ENCODE data around the gene NOP56.
"Not testable (repeated sequence)": the region's sequence is repeated elsewhere in the genome, so short reads cannot be mapped to it uniquely, and the experiment has no call there.

The NOP56 gene

DNA sequence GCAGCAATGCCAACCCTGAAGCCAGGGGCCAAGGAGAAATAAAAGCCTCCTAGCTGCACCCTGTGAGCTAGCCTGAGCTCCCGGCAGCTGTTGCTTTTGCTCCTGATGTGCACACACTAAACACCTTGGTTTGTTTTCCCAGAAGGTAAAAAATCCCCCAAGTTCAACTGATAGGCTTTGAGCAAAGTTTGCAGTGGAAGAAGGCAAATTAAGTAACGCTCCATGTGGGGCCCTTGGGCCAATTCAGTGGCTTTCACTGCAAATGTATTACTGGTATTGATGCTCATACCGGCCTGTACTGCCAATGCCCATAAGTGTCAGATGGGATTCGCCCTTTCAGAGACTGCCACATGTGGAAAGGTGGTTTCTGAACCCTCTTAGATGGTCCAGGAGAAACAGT is 21.0 kb downstream of the NOP56 start:
- H3K27me3 ChIP-seq (replicated peaks): no peaks in the 10 kb centered on the region
- no peak overlapping the region for H3K27ac ChIP-seq
- in situ Hi-C loops (cut with HindIII; ENCODE audit: low pct_ligation_motif_present, low sequenced_read_pairs): no loop called here
- TF ChIP-seq, protein P1, sequence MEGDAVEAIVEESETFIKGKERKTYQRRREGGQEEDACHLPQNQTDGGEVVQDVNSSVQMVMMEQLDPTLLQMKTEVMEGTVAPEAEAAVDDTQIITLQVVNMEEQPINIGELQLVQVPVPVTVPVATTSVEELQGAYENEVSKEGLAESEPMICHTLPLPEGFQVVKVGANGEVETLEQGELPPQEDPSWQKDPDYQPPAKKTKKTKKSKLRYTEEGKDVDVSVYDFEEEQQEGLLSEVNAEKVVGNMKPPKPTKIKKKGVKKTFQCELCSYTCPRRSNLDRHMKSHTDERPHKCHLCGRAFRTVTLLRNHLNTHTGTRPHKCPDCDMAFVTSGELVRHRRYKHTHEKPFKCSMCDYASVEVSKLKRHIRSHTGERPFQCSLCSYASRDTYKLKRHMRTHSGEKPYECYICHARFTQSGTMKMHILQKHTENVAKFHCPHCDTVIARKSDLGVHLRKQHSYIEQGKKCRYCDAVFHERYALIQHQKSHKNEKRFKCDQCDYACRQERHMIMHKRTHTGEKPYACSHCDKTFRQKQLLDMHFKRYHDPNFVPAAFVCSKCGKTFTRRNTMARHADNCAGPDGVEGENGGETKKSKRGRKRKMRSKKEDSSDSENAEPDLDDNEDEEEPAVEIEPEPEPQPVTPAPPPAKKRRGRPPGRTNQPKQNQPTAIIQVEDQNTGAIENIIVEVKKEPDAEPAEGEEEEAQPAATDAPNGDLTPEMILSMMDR (IDR thresholded peaks at IDR 0.05; ENCODE audit: low read depth, low read length, missing control alignments): no peak
- no peak for DNase-seq
- H3K36me3 ChIP-seq (replicated peaks): no peaks in the 10 kb centered on the region
- no peak overlapping the region for H3K4me3 ChIP-seq (ENCODE audit: low read depth, low read length)

DNA sequence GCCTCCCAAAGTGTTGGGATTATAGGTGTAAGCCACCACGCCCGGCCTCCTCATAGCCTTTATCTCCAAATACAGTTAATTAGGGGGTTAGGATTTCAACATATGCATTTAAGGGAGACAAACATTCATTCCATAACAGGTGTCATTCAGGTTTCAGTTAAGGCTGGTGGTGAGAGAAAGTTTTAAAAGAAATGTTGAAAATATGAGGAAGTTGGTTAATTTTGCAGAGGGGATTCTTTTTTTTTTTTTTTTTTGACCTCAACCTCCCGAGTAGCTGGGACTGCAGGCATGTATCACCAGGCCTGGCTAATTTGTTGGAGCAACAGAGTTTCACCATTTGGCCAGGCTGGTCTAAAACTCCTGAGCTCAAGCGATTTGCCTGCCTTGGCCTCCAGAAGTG is 27.6 kb downstream of the NOP56 start:
- in situ Hi-C loops (cut with HindIII; ENCODE audit: low pct_ligation_motif_present, low sequenced_read_pairs): no loop called here
- TF ChIP-seq, protein P1 (IDR thresholded peaks at IDR 0.05; ENCODE audit: low read depth, low read length, missing control alignments): no peak
- no peak for DNase-seq
- no peaks in the 10 kb centered on the region for H3K27me3 ChIP-seq (replicated peaks)
- no peak overlapping the region for H3K4me3 ChIP-seq (ENCODE audit: low read depth, low read length)
- H3K36me3 ChIP-seq (replicated peaks): no peaks in the 10 kb centered on the region
- H3K27ac ChIP-seq: no peak overlapping the region

DNA sequence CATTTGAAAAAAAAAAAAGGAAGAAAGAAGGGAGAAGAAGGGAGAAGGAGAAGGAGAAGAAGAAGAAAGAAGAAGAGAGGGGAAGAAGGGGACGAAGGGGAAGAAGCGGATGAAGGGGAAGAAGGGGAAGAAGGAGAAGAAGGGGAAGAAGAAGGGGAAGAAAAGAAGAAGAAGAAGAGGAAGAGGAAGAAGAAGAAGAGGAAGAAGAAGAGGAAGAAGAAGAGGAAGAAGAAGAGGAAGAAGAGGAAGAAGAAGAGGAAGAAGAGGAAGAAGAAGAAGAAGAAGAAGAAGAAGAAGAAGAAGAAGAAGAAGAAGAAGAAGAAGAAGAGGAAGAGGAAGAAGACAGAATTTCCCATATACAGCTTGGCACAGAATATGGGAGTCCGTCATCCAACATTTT is 29.6 kb downstream of the NOP56 start:
- H3K27me3 ChIP-seq (replicated peaks); H3K4me3 ChIP-seq (ENCODE audit: low read depth, low read length); in situ Hi-C loops (cut with HindIII; ENCODE audit: low pct_ligation_motif_present, low sequenced_read_pairs); H3K27ac ChIP-seq; DNase-seq; H3K36me3 ChIP-seq (replicated peaks): not testable (repeated sequence)

DNA sequence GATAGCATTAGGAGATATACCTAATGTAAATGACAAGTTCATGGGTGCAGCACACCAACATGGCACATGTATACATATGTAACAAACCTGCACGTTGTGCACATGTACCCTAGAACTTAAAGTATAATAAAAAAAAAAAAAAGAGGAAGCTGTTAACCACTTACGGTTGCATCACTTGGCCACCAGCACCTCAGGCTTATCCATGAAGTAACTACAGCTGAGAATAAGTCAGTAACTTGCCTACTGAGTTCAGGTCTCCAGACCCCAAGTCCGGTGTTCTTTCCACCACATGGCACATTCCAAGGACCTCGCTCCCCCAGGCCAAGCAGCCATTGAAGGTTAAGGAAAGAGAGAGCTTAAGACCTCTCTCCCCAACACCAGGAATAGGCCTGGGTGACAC is 32.4 kb downstream of the NOP56 start:
- H3K4me3 ChIP-seq (ENCODE audit: low read depth, low read length); in situ Hi-C loops (cut with HindIII; ENCODE audit: low pct_ligation_motif_present, low sequenced_read_pairs); H3K36me3 ChIP-seq (replicated peaks); H3K27ac ChIP-seq; DNase-seq; H3K27me3 ChIP-seq (replicated peaks): not testable (repeated sequence)

DNA sequence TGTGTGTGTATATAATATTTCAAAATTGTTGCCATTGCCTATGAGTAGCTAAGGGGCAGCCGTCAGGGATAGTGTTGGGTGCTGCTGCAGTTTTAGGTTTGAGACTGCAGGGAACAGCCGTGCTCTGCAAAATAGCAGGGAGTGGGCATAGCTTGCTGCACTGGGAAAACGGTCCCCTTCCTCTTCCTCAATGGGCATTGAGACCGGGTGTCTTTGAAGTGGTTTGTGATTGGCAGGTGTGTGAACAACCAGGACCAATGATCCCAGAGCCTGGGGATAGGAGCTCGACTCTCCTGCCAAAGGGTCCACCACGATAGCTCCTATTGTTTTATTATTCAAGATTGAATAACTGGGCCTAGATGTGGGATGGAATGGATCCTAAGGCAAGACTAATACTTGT is 35.1 kb downstream of the NOP56 start:
- Histone ChIP-seq H3K36me3 (replicated peaks) (no peaks in the 10 kb centered on the region), H3K27me3 (replicated peaks) (peaks cover 18% of the 10 kb centered on the region), H3K4me3 (ENCODE audit: low read depth, low read length) (no peak overlapping the region), H3K27ac (no peak overlapping the region)
- in situ Hi-C loops (cut with HindIII; ENCODE audit: low pct_ligation_motif_present, low sequenced_read_pairs): no loop called here
- TF ChIP-seq, protein P1 (IDR thresholded peaks at IDR 0.05; ENCODE audit: low read depth, low read length, missing control alignments): no peak
- DNase-seq: no peak

DNA sequence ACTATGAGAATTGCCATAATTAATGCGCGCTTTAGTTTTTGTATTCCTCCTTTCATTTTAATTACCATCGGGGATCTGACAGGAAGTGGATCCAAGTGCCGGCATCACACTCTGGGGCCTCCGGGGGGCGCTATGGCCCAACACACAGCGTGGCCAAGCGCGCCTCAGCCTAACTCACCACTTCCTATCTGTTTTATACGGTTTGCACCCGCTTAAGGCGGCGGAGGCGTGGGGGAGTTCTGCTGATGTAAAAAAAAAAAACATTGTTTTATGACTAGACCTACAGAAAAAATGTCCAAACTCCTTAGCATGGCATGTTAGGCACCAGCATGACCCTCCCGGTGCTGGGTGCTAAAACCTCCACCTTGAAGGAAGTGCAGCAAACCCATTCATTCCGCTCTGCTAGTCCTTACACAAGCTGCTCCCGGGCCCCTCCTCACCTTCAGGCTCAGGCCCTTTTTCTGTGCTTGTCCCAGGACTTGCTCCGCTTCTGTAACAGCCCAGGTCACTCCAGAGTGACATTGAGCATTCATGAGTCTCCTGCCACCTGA is 35.7 kb downstream of the NOP56 start:
- Histone ChIP-seq H3K27me3 (replicated peaks) (peaks cover 18% of the 10 kb centered on the region), H3K27ac (no peak overlapping the region), H3K4me3 (ENCODE audit: low read depth, low read length) (no peak overlapping the region), H3K36me3 (replicated peaks) (no peaks in the 10 kb centered on the region)
- in situ Hi-C loops (cut with HindIII; ENCODE audit: low pct_ligation_motif_present, low sequenced_read_pairs): no loop called here
- TF ChIP-seq, protein P1 (IDR thresholded peaks at IDR 0.05; ENCODE audit: low read depth, low read length, missing control alignments): peak; percentile 82
- peak; percentile 48 for DNase-seq

DNA sequence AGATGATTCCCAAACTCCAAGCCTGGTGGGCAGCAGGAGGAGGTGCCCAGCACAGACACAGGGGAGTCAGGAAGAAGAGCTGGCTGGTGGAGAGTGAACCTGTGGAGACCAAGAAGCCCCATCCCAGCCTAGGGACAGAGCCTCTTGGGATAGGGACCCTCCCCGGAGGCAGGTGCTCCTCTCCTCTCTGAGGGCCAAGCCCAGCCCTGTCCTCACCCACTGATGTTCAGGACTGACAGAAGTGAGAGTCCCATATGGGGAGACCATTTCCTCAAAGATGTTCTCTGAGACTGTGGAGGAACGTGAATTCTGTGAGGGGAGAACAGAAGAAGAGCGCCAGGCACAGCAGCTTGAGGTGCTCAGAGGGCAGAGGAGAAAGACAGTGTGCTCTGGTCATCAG is 37.8 kb downstream of the NOP56 start:
- H3K36me3 ChIP-seq (replicated peaks): no peaks in the 10 kb centered on the region
- in situ Hi-C loops (cut with HindIII; ENCODE audit: low pct_ligation_motif_present, low sequenced_read_pairs): no loop called here
- no peak overlapping the region for H3K4me3 ChIP-seq (ENCODE audit: low read depth, low read length)
- H3K27ac ChIP-seq: no peak overlapping the region
- no peak for DNase-seq
- TF ChIP-seq, protein P1 (IDR thresholded peaks at IDR 0.05; ENCODE audit: low read depth, low read length, missing control alignments): no peak
- peaks cover 37% of the 10 kb centered on the region for H3K27me3 ChIP-seq (replicated peaks)

Data from brain microvascular endothelial cell (primary cell).